ENCODE data around the gene GAS2L1. TPM values are rescaled to one million over a fixed set of nuclear protein-coding genes. Genes with fewer than 3 reads are reported as not detected.
A peak's percentile ranks its signal among the peaks of the same experiment; 100 is the strongest.

The GAS2L1 gene
- total RNA-seq, 1 donor from 2014 or later = 31.8 TPM

DNA sequence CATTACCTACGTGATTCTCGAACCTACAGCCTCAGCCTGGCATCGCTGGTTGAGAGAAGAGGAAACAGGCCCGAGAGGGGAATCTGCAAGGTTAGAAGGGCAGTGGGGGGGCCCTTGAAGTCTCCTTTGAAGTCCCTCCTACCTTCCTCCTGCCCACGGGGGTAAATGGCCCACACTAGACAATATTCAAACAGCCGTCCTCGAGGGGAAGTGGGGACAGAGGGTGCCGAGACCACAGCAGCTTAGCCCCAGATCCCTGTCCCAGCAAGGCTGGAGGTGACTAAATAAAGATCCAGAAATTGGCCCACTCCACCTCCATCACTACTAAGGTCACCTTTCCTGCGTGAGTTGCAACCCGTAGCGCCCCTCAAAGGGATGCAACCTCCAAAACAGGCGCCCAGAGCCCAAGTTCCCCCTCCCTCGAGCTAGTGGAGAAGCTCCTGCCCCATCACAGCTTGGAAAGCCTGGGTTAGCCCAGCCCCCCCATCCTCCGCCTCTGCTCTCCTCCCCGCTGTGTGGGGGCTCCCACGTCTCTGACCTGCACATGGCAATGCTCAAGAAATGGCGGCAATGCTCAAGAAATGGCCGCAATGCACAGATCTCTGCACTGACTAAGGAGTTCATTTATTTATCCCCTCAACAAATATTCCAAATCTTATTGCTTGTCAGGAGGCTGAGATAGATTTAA, 9.8 kb downstream of the GAS2L1 start:
- DNase-seq (ENCODE audit: low spot score) = no peak
- intact Hi-C loops (cut with DNase I) = no loop called here
- no peak for ATAC-seq

DNA sequence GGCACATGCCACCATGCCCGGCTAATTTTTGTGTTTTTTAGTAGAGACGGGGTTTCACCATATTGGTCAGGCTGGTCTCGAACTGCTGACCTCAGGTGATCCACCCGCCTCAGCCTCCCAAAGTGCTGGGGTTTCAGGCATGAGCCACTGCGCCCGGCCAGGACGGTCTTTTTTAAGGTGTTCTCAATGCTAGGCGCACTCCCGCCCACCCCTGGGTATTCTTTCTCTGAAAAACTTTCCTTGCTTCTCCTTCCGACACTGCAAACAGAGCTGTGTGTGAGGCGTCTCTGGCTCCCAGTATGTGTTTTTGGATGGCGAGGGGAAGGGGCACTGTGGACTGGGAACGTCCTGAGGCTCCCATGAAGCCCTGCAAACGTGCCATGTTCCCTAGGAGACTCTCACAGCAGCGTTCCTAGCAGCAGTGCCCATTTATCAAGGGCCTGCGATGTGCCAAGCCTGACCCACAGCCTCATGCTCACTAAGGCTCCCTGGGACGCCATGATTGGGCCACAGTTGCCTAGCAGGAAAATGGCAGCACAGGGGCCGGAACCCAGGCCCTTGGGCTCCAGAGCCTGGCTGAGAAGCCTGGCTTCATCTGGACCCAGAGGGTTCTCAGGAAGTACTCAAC, 11.5 kb downstream of the GAS2L1 start:
- ATAC-seq (no peak), DNase-seq (ENCODE audit: low spot score) (no peak)
- intact Hi-C loops (cut with DNase I) = no loop called here

DNA sequence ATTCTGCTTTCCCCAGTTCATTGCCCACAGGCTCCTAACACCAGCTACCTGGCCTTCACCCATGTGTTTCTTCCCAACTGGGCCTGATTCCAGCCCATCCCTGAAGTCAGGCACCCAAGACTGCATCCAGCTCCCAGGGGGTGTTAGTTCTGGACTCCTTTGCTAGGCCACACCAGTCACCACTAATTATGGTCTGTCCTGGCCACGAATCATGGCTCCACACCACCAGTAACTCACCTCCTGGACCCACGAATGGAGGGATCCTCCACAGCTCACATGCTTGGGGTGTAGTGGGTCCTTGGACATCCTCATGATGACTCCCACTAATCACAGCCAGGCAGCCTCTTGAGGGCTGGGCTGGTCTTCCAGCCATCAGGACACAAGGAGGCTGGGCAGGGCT, 12.6 kb downstream of the GAS2L1 start:
- ATAC-seq (peak; percentile 21), DNase-seq (ENCODE audit: low spot score) (no peak)
- intact Hi-C loops (cut with DNase I) = no loop called here

DNA sequence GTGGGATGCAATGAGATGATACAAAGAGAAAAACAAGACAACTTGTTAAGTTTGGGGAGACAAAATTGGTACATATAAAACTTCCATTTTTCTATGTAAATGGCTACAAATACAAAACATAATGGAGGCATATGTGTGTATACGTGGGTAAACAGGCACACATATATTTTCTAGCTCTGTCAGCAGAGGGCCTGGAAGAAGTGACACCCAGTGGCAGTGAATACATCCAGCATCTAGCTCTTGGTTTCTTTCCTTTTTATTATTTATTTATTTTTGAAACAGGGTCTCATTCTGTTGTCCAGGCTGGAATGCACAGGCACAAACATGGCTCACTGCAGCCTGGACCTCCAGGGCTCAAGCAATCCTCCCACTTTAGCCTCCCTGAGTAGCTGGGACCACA, 14.1 kb downstream of the GAS2L1 start:
- no peak for ATAC-seq
- no peak for DNase-seq (ENCODE audit: low spot score)
- intact Hi-C loops (cut with DNase I) = no loop called here

DNA sequence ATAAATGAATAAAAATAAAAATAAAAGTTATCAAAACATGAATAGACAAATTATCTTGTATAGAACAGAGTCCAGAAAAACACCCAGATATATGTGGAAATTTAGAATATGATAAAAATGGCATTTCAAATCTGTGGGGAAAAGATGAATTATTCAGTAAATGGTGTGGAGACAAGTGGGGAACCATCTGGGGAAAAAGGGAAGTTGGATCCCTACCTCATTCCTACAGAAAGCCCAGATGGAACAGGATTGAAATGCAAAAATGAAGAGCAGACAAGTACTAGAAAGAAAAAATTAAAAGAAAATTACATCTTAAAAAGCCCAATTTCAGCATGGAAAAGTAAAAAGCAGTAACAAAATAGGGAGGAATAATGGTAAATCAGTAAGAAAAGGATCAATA, 17.2 kb downstream of the GAS2L1 start:
- DNase-seq (ENCODE audit: low spot score) (no peak), ATAC-seq (no peak)
- intact Hi-C loops (cut with DNase I) = no loop called here

DNA sequence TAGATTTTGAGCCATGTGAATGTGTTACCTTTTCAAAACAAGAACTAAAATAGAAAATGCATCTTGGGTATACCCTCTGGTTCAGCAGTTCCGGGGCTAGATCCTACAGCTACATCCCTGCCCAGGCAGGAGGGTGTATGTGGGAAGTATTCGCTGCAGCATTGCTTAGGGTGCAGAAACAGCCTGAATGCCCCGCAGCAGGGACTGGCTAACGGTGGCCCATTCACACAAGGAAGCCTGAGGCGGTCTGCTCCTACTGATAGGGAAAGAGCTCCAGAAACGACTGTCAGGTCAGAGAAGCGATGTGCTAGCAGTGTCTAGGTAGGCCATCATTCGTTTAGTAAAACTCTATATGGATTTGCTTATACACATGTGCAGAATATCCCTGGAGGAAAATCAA, 18.9 kb downstream of the GAS2L1 start:
- intact Hi-C loops (cut with DNase I) = no loop called here
- ATAC-seq (no peak), DNase-seq (ENCODE audit: low spot score) (no peak)

DNA sequence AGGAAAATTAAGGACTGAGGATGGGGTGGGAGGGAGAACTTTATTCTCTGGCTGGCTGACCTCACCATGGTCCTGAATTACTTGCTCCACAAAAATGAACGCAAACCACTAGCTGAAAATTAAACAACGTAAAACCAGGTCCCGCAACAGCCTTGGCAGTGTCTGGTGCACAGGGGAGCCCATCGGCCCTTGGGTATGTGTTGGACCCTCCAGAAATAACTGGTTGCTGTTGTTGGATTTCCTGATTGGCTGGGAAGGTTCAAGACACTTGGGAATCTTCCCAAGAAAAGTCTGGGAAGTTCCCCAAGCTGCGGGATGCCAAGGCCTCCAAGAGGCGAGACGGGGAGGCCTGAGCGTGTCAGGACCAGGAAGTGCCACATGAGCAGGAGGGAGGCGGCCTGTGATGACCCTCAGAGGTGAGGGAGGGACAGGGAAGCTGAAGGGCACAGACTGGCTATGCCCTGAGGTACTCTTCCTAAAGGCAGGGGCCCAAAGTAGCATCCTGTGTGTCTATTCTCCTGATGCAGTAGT, 19.4 kb downstream of the GAS2L1 start:
- DNase-seq (ENCODE audit: low spot score) (no peak), ATAC-seq (no peak)
- intact Hi-C loops (cut with DNase I) = no loop called here

DNA sequence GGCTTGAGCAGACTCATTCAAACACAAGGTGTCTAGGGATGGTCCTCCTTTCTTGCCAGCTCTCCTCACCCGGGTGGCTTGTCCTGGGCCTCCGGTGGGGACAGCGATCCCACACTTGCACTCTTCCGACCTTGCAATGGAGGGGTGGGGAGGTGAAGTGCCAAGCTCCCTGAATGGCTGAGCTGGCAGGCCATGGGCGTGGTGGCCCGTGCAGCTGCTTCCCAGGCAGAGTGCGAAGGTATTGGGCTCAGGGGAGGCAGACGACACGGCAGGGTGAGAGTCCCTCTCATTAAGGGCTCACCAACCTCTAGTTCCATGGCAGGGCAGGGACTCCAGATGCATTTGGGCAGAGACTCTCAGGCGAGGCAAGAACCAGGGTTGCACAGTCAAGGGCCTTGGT, 20.0 kb downstream of the GAS2L1 start:
- ATAC-seq = no peak
- DNase-seq (ENCODE audit: low spot score) = no peak
- intact Hi-C loops (cut with DNase I) = no loop called here

DNA sequence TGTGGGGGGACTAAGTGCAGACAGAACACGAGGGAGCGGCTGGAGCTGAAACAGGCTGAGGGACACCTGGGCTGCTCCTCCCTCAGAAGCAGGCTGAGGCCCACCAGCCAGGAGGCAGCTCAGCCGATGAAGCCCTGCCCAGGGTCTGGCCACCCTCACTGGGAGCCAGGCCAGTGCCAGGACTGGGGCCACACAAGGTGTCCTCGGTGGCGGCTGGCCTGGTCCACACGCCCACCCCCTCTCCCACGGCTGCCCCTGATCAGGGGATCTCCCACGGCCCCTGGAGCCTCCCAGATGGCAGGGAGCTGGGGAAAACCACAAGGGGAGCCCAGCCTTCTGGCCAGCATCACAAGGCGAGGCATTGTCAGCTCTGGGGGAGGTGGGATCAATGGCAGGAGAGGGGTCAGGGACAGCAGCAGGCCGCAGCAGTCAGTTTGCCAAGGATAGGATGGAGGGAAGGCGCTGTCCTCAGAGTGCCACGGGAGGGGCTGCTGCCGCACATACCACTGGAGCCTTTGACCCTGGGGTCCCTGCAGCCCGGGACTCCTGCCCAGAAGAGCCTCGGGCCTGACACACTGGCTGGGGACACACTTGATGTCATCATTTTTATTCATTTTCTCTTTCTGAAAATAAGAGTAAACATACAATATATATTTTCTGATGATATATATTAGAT, 20.8 kb downstream of the GAS2L1 start:
- intact Hi-C loops (cut with DNase I) = no loop called here
- DNase-seq (ENCODE audit: low spot score) (no peak), ATAC-seq (peak; percentile 9)

DNA sequence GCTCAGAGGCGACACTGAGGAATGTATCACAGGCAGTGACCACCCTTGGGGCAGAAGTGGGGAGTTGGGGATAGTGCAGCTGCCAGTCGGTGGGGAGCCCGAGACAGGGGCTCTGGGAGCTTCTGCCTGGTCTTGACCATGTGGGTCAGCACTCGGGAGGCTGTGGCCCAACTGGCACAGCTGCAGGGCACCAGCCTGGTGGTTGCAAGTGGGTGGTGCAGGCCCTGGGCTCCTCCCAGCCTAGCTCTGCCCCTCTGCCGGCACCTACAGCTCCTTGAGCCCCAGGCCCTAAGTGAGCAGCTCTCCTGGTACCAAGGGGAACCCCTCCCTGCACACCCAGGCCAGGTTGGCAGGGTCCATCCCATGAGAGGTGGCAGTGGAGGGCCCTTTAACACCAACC, 21.6 kb downstream of the GAS2L1 start:
- intact Hi-C loops (cut with DNase I) = no loop called here
- ATAC-seq (no peak), DNase-seq (ENCODE audit: low spot score) (no peak)

DNA sequence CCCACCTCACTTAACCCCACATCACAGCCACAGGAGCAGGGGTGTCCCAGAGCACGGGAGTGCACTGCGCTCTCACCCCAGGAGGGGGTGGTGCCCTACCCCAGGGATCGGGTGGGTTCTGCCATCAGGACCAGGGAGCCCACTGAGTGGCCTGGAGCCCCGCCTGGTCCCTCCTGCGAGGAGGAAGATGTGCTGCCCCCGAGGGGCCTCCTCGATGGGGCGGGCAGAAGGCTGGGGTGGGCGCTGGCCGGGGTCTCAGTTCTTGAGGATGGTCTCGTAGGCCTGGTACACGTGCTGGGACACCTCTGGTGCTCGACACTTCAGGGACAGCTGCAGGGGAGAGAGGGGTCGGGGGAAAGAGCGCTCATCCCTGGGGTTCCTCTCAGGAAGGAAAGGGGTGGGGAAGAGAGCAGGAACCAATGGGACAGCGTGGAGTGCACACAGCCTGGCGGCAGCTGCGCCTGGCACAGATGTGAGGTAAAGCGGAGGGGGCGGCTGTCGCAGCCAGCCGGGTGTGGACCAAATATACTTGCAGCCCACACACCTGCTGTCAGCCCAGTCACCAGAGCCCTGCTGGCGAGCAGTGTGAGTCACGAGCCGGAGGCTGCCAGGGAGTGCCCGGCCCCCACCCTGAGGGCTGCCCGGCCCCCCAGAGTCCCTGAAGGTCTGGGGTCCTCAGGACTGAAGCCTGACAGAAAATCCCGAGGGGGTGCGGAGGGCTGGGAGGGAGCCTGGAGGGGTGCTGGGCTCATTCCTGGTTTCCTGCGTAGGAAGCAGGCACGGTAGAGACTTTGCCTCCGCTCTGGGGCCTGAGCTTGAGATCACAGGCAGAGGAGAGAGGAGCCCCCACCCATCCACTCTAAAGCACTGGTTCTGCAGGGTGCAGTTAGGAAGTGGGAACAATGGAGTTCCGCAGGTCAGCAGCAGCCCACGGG, 22.4 kb downstream of the GAS2L1 start:
- intact Hi-C loops (cut with DNase I) = no loop called here
- ATAC-seq = peak; percentile 34

DNA sequence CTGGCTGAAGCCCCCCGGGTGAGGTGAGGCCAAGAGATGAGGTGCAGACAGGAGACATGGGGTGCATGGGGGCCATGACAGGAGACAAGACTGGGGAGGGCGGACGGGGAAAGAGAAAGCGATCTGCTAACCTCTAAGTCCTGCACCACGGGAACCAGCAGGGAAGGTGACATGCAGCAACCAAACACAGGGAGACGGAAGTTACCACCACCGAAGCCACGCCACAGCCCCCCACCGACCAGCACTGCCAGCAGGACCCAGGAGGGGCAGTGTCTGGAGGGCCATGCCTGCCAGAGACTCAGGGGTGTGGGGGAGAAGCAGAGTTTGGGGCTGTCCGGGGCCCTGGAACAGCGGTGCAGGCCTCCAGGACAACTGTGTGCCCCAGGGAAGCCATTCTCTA, 23.1 kb downstream of the GAS2L1 start:
- intact Hi-C loops (cut with DNase I) = no loop called here
- ATAC-seq = no peak
- DNase-seq (ENCODE audit: low spot score) = no peak

More for the DNA sequence above, 22.4 kb downstream of the GAS2L1 start:
- no peak for DNase-seq (ENCODE audit: low spot score)

DNA sequence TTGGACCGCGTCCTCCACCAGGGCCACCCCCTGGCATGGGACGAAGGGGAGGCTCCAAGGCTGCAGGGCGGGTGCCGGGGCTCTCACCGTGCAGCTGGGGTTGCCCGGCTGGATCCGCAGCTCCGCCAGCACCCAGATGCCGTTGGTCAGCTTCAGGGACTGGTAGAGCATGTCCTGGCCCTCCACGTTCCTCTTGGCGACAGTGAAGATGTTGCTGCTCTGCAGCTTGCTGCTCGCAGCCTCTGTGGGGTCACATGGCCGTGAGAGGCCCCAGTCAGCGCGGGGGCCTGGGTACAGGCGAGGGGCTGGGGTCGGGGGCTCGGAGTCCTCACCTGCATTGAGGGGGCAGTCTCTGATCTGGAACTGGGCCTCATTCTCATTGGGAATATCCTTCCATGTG, 23.8 kb downstream of the GAS2L1 start:
- no peak for ATAC-seq
- no peak for DNase-seq (ENCODE audit: low spot score)
- intact Hi-C loops (cut with DNase I) = no loop called here

DNA sequence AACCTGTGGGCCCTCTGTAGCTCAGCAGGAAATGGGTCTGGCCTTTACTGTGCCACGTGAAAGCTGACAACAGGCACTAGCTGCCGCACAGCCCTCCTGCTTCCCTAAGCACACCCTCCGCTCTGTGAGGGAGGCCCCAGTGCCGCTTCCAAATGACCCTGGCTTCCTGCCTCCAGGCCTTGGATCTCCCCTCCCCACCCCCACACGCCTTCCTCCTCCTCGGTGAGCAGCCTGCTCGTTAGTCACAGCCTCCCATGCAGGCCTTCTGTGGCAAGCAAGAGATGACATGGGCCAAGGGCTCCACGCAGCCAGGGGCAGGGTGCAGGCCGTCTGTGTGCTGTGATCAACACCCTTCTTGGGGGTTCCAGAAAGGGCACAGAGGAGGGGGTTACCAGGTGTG, 24.3 kb downstream of the GAS2L1 start:
- ATAC-seq = no peak
- intact Hi-C loops (cut with DNase I) = no loop called here
- DNase-seq (ENCODE audit: low spot score) = no peak

DNA sequence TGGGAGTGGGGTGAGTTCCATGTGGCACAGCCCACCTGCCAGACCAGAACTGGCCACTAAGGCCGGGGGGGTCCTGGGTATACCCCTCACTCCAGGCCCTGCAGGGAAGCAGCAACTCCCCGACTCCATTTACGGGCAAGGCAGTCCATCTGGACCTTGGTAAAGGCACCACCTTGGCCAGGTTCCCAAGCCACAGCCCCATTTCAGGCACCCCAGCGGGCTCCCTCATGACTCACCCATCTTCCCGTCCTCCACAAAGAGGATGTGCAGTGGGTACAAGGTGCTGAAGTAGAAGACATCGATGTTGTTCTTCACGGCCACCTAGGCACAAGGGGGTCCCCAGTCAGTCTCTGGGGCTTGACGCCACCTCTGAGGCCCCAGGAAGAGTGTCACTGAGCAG, 24.8 kb downstream of the GAS2L1 start:
- DNase-seq (ENCODE audit: low spot score) (no peak), ATAC-seq (no peak)
- intact Hi-C loops (cut with DNase I) = no loop called here

DNA sequence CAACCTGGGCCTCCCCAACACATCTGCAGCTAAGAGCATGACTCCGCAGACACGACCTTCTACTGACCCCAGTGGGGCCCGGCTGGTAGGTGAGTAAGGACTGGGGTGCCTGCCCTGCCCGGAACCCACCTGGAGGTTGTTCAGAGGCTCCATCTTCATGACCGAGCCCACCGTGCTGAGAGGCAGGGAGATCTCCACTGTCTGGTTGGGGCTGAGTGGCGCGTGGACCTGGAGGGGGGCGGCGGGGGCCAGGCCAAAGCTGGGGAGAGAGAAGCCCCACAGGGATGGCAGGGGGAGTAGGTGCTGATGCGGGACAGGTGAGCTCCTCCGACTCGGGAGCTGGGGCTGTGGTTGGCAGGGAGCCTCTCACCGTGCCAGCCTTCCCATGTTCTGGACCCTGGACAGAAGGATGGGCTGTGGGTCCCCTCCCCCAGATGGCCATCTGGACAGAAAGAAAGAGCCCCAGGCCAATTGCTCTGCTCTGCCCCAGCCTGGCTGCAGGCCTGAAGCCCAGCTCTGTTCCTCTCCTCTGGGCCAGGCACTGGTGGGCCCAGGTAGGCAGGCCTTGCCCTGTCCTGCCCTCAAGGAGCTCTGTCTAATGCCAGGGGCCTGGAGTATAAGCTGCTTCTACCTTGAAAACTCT, 25.3 kb downstream of the GAS2L1 start:
- ATAC-seq (no peak), DNase-seq (ENCODE audit: low spot score) (no peak)
- intact Hi-C loops (cut with DNase I) = no loop called here

DNA sequence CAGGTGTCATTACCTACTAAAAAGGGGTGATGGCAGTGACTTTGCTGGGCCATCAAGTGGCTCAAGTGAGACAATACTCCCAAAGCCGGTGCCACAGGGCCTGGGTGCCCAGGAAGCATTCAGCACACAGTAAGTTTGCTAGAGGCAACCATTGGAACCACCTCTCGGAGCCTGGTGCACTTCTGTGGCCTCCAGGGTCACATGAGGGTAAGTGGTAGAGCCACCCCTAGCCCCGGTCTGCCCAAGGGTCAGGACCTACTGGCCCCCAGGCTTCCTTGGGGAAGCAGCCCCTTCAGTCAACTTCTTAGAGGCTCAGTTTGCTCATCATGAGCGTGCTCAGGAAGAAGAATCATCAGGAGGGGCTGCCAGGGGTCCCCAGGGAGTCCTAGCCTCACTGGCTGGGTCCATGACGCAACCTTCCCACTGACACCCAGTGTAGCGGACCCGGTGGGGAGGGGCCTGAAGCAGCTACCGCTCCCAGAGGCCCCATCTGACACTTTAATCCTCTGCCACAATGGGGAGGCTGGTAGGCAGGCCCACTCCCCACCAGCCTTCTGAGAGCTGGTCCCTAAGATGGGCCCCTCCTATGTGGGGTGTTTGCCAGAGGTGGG, 26.5 kb downstream of the GAS2L1 start:
- intact Hi-C loops (cut with DNase I) = no loop called here
- ATAC-seq (no peak), DNase-seq (ENCODE audit: low spot score) (no peak)

DNA sequence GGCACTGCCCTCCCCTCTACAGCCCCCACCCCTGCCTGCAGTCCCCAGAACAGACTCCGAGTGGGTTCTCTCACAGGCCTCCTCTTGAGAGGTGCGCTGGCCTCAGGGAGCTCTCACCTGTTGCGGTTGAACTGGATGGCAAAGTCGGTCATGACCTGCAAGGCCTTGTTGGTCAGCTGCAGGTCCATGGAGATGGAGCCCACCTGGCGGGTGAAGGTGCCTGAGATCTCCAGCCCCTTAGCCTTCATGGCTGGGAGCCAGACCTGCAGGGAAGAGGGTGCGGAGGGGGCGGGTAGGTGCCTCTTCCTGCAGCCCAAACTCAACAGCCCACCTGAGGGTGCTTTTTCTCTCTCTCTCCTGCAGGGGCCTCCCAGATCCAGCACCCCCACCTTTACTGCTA, 27.7 kb downstream of the GAS2L1 start:
- intact Hi-C loops (cut with DNase I) = no loop called here
- ATAC-seq (no peak), DNase-seq (ENCODE audit: low spot score) (no peak)

Measured in sciatic nerve (tissue), 2 donors.